BLaER1 treated with 17β-estradiol and CSF1 and Interleukin-3, amounts not matched to agents 10 nM and 100 nM (cell line): ENCODE results near the gene SRRM2.

Source experiments
- H3K27ac ChIP-seq, 11 experiments: shearing (Covaris generic); formaldehyde crosslinking; 2 replicates each; pipeline ENCODE4 v1.8.1; 2022
- H3K27me3 ChIP-seq, 11 experiments: shearing (Covaris generic); formaldehyde crosslinking; 2 replicates each; pipeline ENCODE4 v1.8.1; 2022
- H3K36me3 ChIP-seq, 11 experiments: shearing (Covaris generic); formaldehyde crosslinking; 2 replicates each; pipeline ENCODE4 v1.8.1; 2022
- H3K4me1 ChIP-seq, 10 experiments: shearing (Covaris generic); formaldehyde crosslinking; 2 replicates each; pipeline ENCODE4 v1.8.1; 2022
- H3K4me2 ChIP-seq, 11 experiments: shearing (Covaris generic); formaldehyde crosslinking; 2 replicates each; pipeline ENCODE4 v1.8.1; 2022
- H3K4me3 ChIP-seq, 10 experiments: shearing (Covaris generic); formaldehyde crosslinking; 2 replicates each; pipeline ENCODE4 v1.8.1; 2022
- H3K9ac ChIP-seq, 11 experiments: shearing (Covaris generic); formaldehyde crosslinking; 2 replicates each; pipeline ENCODE4 v1.8.1; 2022
- H3K9me3 ChIP-seq, 11 experiments: shearing (Covaris generic); formaldehyde crosslinking; replicated peaks in 1 of 11; 2 replicates each; pipeline ENCODE4 v1.8.1; 2022
- H4K20me1 ChIP-seq, 11 experiments: shearing (Covaris generic); formaldehyde crosslinking; 2 replicates each; pipeline ENCODE4 v1.8.1; 2022
- Cebpa-rat ChIP-seq, 11 experiments: shearing (Covaris generic); IDR thresholded peaks; 2 replicates each; pipeline ENCODE4 v1.8.1; 2022

Gene SRRM2

GRCh38 chr16:2761472-2761871 is 9.0 kb downstream of the SRRM2 start:
- H3K4me1 ChIP-seq: peaks cover 0 to 21% (median 8%) of the 10 kb centered on the region in 10 experiments; a peak in 16 of 20 replicates
- H4K20me1 ChIP-seq: peaks cover 100% of the 10 kb centered on the region in 11 experiments
- no peak overlapping the region for H3K4me2 ChIP-seq
- H3K27me3 ChIP-seq: no peaks in the 10 kb centered on the region
- peaks cover 100% of the 10 kb centered on the region in 11 experiments for H3K36me3 ChIP-seq
- no peak overlapping the region for H3K27ac ChIP-seq
- H3K4me3 ChIP-seq: no peak overlapping the region
- no peak for TF ChIP-seq Cebpa-rat (IDR thresholded peaks at IDR 0.05)
- no peak overlapping the region for H3K9ac ChIP-seq
- H3K9me3 ChIP-seq: no peaks in the 10 kb centered on the region; a peak in 2 of 22 replicates

- no peak for TF ChIP-seq Cebpa-rat (IDR thresholded peaks at IDR 0.05)
- peaks cover 4 to 21% (median 12%) of the 10 kb centered on the region in 10 experiments; a peak in 19 of 20 replicates for H3K4me1 ChIP-seq
- H3K9ac ChIP-seq: no peak overlapping the region
- peaks cover 100% of the 10 kb centered on the region in 11 experiments for H3K36me3 ChIP-seq
- no peaks in the 10 kb centered on the region for H3K27me3 ChIP-seq
- no peak overlapping the region for H3K4me3 ChIP-seq
- peaks cover 100% of the 10 kb centered on the region in 11 experiments for H4K20me1 ChIP-seq
- H3K9me3 ChIP-seq: no peaks in the 10 kb centered on the region; a peak in 2 of 22 replicates
- no peak overlapping the region for H3K4me2 ChIP-seq
- H3K27ac ChIP-seq: no peak overlapping the region
Measured at GRCh38 chr16:2761886-2762583, 9.6 kb downstream of the SRRM2 start.

GRCh38 chr16:2762711-2763110 is 10.3 kb downstream of the SRRM2 start:
- H3K4me2 ChIP-seq: no peak overlapping the region
- no peaks in the 10 kb centered on the region for H3K27me3 ChIP-seq
- no peak for TF ChIP-seq Cebpa-rat (IDR thresholded peaks at IDR 0.05)
- H3K4me1 ChIP-seq: peaks cover 10 to 21% (median 14%) of the 10 kb centered on the region in 10 experiments
- peaks cover 100% of the 10 kb centered on the region in 11 experiments for H4K20me1 ChIP-seq
- H3K9me3 ChIP-seq: no peaks in the 10 kb centered on the region; a peak in 2 of 22 replicates
- no peak overlapping the region for H3K4me3 ChIP-seq
- H3K27ac ChIP-seq: no peak overlapping the region
- no peak overlapping the region for H3K9ac ChIP-seq
- H3K36me3 ChIP-seq: peaks cover 100% of the 10 kb centered on the region in 11 experiments

GRCh38 chr16:2763173-2763572 is 10.7 kb downstream of the SRRM2 start:
- H3K27ac ChIP-seq: no peak overlapping the region
- no peak overlapping the region for H3K4me2 ChIP-seq
- no peaks in the 10 kb centered on the region for H3K27me3 ChIP-seq
- H3K4me3 ChIP-seq: no peak overlapping the region
- no peak for TF ChIP-seq Cebpa-rat (IDR thresholded peaks at IDR 0.05)
- H3K36me3 ChIP-seq: peaks cover 100% of the 10 kb centered on the region in 11 experiments
- H4K20me1 ChIP-seq: peaks cover 100% of the 10 kb centered on the region in 11 experiments
- H3K9ac ChIP-seq: no peak overlapping the region
- H3K9me3 ChIP-seq: no peaks in the 10 kb centered on the region; a peak in 2 of 22 replicates
- peaks cover 15 to 26% (median 19%) of the 10 kb centered on the region in 10 experiments for H3K4me1 ChIP-seq

GRCh38 chr16:2764718-2765117 is 12.3 kb downstream of the SRRM2 start:
- TF ChIP-seq Cebpa-rat (IDR thresholded peaks at IDR 0.05): no peak
- Histone ChIP-seq H3K27ac (no peak overlapping the region), H3K27me3 (no peaks in the 10 kb centered on the region), H3K4me3 (no peak overlapping the region), H4K20me1 (peaks cover 100% of the 10 kb centered on the region in 11 experiments), H3K9ac (no peak overlapping the region), H3K9me3 (no peaks in the 10 kb centered on the region; a peak in 2 of 22 replicates), H3K36me3 (peaks cover 100% of the 10 kb centered on the region in 11 experiments), H3K4me1 (peaks cover 30 to 41% (median 34%) of the 10 kb centered on the region in 10 experiments), H3K4me2 (no peak overlapping the region)

- H4K20me1 ChIP-seq: peaks cover 100% of the 10 kb centered on the region in 11 experiments
- H3K36me3 ChIP-seq: peaks cover 100% of the 10 kb centered on the region in 11 experiments
- no peak overlapping the region for H3K4me2 ChIP-seq
- no peaks in the 10 kb centered on the region for H3K27me3 ChIP-seq
- peaks cover 30 to 51% (median 38%) of the 10 kb centered on the region in 10 experiments for H3K4me1 ChIP-seq
- H3K27ac ChIP-seq: no peak overlapping the region
- TF ChIP-seq Cebpa-rat (IDR thresholded peaks at IDR 0.05): no peak
- H3K9me3 ChIP-seq: no peaks in the 10 kb centered on the region; a peak in 2 of 22 replicates
- H3K4me3 ChIP-seq: no peak overlapping the region
- H3K9ac ChIP-seq: peak overlapping the region in 3 of 11 experiments; percentile 15 to 52 (median 24); a peak in 4 of 22 replicates
Measured at GRCh38 chr16:2765462-2766404, 13.3 kb downstream of the SRRM2 start.

GRCh38 chr16:2766430-2767139 is 14.1 kb downstream of the SRRM2 start:
- Histone ChIP-seq H3K4me1 (peaks cover 30 to 52% (median 38%) of the 10 kb centered on the region in 10 experiments), H3K9ac (peak overlapping the region in 4 of 11 experiments; percentile 24 to 52 (median 32); a peak in 3 of 22 replicates), H3K4me2 (peak overlapping the region in 8 of 11 experiments; percentile 48 to 83 (median 66); a peak in 11 of 22 replicates), H3K27ac (no peak overlapping the region), H3K27me3 (no peaks in the 10 kb centered on the region), H3K36me3 (peaks cover 99 to 100% (median 100%) of the 10 kb centered on the region in 11 experiments), H3K9me3 (no peaks in the 10 kb centered on the region; a peak in 2 of 22 replicates), H3K4me3 (no peak overlapping the region), H4K20me1 (peaks cover 99 to 100% (median 100%) of the 10 kb centered on the region in 11 experiments)
- TF ChIP-seq Cebpa-rat (IDR thresholded peaks at IDR 0.05): no peak

- Histone ChIP-seq H3K4me3 (no peak overlapping the region), H3K27me3 (no peaks in the 10 kb centered on the region), H3K4me2 (peak overlapping the region; percentile 7 to 83 (median 68); a peak in 20 of 22 replicates), H4K20me1 (peaks cover 99 to 100% (median 100%) of the 10 kb centered on the region in 11 experiments), H3K9ac (peak overlapping the region in 9 of 11 experiments; percentile 10 to 52 (median 28); a peak in 11 of 22 replicates), H3K36me3 (peaks cover 99 to 100% (median 100%) of the 10 kb centered on the region in 11 experiments), H3K9me3 (no peaks in the 10 kb centered on the region), H3K27ac (no peak overlapping the region), H3K4me1 (peaks cover 30 to 52% (median 38%) of the 10 kb centered on the region in 10 experiments)
- TF ChIP-seq Cebpa-rat (IDR thresholded peaks at IDR 0.05): no peak
Measured at GRCh38 chr16:2767140-2767731, 14.8 kb downstream of the SRRM2 start.
